22Rv1 (cell line): Measurements from ENCODE around the gene KCNIP1.

Source experiments
- CTCF ChIP-seq: fragments of 450-650 bp; IDR thresholded peaks from 2 replicates; pipeline ENCODE4 v1.5.1; 2017; ENCODE audit warnings: mild to moderate bottlenecking
- ZFX ChIP-seq: fragments of 450-650 bp; IDR thresholded peaks from 2 replicates; pipeline ENCODE4 v1.6.1; 2017; ENCODE audit warnings: antibody characterized with exemption, borderline replicate concordance

DNA sequence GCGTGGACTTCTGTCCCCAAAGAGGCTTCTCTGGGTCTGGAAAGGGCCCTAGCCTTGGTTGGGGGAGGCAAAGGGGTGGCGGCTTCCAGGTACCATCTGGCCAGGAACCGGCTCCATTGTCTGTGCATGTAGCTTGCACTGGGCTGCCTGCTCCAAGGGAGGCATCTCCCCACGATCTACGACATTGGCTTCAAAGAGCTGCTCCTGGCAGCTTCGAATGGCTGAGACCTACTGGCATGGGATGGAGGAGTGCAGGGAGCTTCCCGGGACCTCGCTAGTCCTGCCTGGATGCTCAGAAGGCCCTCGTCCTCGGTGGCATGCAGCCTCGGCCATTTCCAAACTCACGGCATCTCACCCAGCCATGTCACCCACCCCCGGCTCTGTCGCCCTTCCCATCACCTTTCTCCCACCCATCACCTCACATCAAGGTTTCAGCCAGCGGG is 137.8 kb downstream of the KCNIP1 start:
- TF ChIP-seq CTCF = no peak
- TF ChIP-seq ZFX = no peak
